GM12873 (cell line): ENCODE measurements around the gene JAG1.

Experiments used
- TF ChIP-seq, protein P1 (sequence below): IDR thresholded peaks from 2 replicates; pipeline ENCODE4 v1.5.1; 2012; ENCODE audit warnings: low read depth, mild to moderate bottlenecking, moderate library complexity, low read length, control low read depth; ENCODE audit not compliant: insufficient read depth; ENCODE audit errors: missing control alignments

Gene JAG1

DNA sequence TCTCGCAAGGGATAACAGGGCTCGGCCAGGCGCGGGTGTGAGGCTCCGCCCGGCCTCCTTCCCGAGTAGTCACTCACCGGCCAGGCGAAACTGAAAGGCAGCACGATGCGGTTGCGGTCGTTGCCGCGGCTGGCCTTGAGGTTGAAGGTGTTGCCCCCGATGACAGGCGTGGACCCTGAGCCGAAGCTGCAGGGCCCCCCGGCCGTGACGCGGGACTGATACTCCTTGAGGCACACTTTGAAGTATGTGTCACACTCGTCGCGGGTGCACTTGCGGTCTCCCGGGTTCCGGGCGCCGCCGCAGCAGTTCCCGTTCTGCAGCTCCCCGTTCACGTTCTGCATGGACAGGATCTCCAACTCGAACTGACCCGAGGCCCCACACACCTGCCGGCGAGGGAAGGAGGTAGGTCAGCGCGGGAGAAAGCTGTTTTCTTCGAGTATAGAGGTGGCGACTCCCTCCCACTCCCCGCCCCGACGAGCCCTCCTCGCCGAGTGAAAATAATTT, 1.1 kb downstream of the JAG1 start:
- TF ChIP-seq, protein P1, sequence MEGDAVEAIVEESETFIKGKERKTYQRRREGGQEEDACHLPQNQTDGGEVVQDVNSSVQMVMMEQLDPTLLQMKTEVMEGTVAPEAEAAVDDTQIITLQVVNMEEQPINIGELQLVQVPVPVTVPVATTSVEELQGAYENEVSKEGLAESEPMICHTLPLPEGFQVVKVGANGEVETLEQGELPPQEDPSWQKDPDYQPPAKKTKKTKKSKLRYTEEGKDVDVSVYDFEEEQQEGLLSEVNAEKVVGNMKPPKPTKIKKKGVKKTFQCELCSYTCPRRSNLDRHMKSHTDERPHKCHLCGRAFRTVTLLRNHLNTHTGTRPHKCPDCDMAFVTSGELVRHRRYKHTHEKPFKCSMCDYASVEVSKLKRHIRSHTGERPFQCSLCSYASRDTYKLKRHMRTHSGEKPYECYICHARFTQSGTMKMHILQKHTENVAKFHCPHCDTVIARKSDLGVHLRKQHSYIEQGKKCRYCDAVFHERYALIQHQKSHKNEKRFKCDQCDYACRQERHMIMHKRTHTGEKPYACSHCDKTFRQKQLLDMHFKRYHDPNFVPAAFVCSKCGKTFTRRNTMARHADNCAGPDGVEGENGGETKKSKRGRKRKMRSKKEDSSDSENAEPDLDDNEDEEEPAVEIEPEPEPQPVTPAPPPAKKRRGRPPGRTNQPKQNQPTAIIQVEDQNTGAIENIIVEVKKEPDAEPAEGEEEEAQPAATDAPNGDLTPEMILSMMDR, result no peak

DNA sequence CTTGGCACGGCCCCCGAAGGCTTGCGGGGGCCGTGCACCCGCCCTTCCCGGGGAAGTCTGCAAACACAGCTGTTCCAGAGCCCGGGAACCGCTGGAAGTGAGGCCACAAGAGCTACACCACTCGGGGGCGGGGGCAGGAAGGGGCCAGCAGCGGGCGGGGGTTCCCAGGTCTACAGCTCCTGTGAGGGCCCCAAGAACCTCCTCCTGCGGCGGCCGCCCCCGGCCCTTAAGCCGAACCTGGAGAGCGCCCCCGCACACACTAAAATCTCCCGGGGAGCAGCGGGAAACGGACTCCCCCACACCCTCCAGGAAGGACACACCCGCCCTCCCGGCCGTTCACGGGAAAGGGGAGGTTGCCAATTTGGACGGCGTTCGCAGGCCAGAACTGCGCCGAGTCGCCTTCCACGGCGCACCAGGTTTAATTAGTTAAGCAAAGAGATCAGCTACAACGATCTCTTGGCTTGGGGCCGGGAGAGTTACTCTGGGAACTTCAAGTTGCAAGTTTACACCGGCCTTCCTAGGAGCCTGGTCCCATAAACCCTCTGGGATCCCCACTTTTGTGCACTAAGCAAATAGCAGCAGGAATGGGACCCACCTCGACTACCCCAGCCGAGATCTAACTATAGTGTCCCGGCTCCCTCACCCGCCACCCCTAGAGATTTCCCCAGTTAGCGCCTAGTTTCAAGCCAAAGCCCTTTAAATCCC, 1.7 kb downstream of the JAG1 start:
- TF ChIP-seq, protein P1, result no peak

DNA sequence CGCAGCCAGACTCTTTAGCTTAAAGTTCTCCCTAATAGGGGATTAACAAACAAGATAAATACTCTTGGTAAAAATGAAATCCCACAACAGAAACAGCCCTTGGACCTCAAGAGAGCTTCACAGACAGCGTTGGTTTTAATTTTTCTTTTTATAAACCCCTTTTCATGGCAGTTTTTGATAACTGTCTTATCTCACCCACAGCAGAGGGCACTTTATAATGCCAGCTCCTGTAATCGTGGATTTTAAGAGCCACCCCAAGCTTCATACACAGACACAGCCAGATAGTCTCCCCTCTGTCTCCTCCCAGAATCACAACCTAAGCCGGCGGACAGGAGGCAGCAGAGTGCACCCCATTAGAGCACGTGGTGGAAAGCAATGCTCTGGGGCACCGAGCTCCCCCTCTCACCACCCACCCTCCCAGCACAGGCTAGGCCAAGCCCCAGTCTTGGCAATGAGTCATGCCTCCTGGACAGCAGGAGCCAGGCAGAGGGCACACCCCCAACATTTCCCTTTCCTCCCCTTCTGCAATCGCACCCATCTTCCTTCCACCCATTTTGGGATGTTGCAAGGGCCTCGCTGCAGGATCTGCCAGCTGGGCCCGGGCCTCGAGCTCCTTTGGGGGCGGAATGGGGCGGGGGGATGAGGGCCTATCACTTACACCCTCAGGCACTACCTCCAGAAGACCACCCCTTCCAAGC, 2.4 kb downstream of the JAG1 start:
- TF ChIP-seq, protein P1, result peak; percentile 72

DNA sequence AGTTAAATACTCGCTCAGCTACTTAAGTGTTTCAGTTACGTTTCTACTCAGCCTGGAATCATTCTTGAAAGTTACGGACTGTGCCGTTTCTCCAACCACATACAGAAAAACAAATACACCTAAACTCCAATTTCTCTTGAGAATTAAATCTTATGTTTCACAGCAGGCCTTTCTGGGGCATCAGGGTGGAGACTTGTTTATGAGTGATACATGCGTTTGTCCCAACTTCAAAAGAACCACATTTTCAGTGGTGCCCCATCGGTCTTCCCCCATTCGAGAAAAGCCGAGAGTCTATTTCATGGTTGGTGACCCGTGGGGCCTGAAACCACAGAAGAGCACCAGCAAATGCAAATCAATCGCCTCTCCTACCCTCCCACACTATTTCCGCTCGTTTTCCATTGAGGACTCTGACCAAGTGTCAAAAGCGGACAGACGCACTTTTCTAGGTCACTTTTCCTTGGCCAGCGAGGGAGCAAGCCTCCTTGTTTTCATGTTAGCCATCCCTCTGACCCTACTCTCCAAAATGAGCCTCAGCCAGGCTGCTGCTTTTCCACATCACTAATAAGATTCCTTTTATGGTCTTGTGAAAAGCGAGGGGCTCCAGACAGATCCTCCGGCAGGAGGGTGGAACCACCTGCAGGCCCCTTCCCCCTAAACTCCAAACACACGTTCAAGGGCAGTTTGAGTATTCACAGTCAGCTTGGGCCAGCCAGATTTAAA, 3.1 kb downstream of the JAG1 start:
- TF ChIP-seq, protein P1, result no peak

DNA sequence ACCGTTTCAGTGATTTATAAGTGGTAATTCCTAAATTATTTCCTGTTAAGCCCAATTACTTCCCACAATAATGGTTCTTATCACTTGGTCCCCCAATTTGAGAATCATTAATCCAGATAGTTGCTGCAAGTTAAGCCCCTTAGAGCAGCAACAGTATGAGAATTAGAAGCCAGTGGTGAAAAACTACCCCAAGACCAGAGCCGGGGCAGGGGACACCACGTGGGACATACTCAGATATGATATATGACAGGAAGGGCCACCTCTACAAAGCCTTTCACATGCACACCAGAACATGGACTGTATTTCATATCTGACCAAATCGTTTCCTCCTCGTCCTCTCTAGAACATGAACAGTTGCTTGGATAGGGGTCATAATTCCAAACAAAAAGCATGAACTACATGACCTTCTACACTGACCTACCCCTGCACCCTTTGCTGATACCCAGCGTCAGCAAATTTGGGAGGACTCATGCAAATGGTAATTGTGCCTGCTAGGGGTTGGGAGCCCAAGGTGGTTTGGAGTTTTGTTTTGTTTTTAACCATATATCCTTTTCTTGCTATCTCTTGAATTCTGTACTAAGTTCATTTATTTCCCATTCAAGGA, 3.9 kb downstream of the JAG1 start:
- TF ChIP-seq, protein P1, result no peak

DNA sequence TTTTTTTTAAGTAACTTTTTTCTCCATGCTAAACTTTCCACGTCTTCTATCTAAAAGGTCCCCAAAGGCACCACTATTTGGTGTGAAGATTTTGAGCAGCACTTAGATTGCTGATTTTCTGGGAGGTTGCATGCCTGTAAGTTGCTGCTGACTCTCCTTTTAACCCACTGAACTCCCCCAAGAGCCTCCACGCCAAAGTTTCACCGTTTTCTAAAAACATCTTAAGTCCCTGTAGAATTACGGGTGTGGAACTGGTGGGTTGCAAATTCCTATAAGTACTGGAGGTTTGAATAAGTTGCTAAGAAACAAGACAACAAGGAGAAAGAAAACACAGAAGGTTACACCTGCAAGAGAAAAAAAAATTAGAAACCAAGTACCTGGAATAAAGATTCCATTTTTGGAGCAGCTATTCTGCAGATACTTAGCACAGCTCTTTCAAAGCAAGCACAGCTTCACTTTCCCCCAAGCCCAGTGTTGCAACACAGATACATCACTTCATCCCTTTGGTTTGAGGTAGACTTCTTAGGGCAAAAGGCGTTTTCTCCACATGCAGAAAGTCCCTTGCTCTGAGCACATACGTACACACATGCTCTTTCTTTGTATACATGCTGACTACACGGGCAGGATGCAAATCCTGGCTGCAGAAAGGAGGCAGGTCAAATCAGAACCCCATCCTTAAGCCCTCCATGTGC, 5.0 kb downstream of the JAG1 start:
- TF ChIP-seq, protein P1, result no peak
